OCI-LY1 (cell line): ENCODE measurements around the gene FAM200A.

ENCODE experiments used
- EZH2 ChIP-seq: fragments of 200-600 bp; sonication (generic), shearing (Covaris generic); IDR thresholded peaks from 2 replicates; pipeline ENCODE4 v1.8.0; 2017; ENCODE audit warnings: borderline replicate concordance, mixed run types, mild to moderate bottlenecking, antibody characterized with exemption, low read length, moderate library complexity, mixed read lengths
- TF ChIP-seq, protein P1 (sequence below): fragments of 200-600 bp; sonication (generic), shearing (Covaris generic); IDR thresholded peaks from 2 replicates; pipeline ENCODE4 v1.5.1; 2017; ENCODE audit warnings: mild to moderate bottlenecking, antibody characterized with exemption, low read length, moderate library complexity, mixed read lengths

DNA sequence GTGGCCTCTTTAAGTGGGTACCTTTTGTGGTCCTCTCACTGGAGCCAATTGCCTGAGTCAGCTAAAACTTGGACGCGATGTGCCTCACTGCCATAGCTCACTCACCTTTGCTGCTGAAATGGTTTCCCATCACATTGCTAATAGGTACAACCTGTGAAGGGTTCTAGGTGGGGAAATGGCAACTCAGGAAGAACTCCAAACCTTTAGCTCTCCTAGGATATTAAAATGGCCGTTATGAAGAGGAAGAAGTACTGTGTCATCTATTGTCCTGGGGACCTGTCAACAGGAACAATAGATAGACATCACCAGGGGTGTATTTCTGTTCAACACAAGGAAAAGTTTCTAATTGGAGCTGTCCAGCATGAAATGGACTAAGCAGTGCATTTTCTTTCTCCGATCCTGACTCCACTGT, 5.3 kb upstream of the FAM200A start:
- TF ChIP-seq, protein P1, sequence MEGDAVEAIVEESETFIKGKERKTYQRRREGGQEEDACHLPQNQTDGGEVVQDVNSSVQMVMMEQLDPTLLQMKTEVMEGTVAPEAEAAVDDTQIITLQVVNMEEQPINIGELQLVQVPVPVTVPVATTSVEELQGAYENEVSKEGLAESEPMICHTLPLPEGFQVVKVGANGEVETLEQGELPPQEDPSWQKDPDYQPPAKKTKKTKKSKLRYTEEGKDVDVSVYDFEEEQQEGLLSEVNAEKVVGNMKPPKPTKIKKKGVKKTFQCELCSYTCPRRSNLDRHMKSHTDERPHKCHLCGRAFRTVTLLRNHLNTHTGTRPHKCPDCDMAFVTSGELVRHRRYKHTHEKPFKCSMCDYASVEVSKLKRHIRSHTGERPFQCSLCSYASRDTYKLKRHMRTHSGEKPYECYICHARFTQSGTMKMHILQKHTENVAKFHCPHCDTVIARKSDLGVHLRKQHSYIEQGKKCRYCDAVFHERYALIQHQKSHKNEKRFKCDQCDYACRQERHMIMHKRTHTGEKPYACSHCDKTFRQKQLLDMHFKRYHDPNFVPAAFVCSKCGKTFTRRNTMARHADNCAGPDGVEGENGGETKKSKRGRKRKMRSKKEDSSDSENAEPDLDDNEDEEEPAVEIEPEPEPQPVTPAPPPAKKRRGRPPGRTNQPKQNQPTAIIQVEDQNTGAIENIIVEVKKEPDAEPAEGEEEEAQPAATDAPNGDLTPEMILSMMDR = no peak
- no peak for TF ChIP-seq EZH2
